Umbilical cord (tissue), 2 donors: ENCODE data around the gene LSP1. TPM values are rescaled to one million over a fixed set of nuclear protein-coding genes. Genes with fewer than 3 reads are reported as not detected.
A peak's percentile ranks its signal among the peaks of the same experiment; 100 is the strongest.

Experiments used
- DNase-seq: peaks from one replicate; pipeline ENCODE4 v3.0.0-alpha.2; 2015; ENCODE audit warnings: low spot score
- total RNA-seq: library from RNA; depleted of rRNA; stranded (reverse); fragments of >200 nt; gene quantifications from one replicate; pipeline ENCODE4 v1.2.3, GENCODE V29; 2014; ENCODE audit warnings: low replicate concordance; ENCODE audit not compliant: insufficient read depth

The LSP1 gene
- total RNA-seq, 1 donor from 2014 or later = 85.5 TPM

- peak; percentile 92 for DNase-seq
These were observed 15.5 kb upstream of the LSP1 start for GRCh38 chr11:1837171-1838076.

GRCh38 chr11:1838077-1838425 is 14.8 kb upstream of the LSP1 start:
- no peak for DNase-seq

- DNase-seq = no peak
These were observed 14.3 kb upstream of the LSP1 start, which contains the start of gene TNNI2 for GRCh38 chr11:1838426-1839144. Gene TNNI2 (plus strand): TSS chr11:1838981. CDS start chr11:1839697, 716 bp downstream.

DNA sequence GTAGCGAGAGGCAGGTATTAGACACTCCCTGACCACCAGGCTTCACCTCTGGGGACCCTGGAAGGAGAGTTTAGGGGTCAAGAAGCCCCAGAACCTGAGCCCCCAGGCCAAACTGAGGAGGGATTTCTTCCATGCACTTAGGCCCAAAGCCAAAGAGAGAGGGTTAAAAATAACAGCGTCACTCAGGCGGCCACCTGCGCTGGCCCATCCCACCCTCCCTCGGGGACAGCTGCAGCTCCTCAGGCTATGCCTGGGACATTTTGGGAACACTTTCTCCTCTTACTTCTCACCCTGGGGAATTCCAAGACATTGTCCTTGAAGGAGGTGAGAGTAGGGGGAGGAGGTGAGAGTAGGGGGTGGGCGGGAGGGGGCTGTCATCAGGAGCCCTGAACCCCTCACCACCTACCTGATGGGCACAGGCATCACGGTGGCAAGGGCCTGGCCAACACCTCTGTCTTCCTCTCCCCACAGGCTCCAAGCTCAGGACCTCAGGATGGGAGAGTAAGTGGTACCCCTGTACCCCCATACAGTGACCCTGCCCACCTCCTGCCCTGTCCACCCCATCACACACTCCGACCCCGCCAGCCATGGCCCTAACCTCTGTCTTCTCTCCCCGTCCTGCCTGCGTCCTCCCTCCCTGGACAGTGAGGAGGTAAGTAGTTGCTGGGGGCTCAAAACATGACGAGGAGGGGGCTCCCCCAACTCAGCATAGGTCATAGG is 13.5 kb upstream of the LSP1 start:
- DNase-seq = no peak

DNA sequence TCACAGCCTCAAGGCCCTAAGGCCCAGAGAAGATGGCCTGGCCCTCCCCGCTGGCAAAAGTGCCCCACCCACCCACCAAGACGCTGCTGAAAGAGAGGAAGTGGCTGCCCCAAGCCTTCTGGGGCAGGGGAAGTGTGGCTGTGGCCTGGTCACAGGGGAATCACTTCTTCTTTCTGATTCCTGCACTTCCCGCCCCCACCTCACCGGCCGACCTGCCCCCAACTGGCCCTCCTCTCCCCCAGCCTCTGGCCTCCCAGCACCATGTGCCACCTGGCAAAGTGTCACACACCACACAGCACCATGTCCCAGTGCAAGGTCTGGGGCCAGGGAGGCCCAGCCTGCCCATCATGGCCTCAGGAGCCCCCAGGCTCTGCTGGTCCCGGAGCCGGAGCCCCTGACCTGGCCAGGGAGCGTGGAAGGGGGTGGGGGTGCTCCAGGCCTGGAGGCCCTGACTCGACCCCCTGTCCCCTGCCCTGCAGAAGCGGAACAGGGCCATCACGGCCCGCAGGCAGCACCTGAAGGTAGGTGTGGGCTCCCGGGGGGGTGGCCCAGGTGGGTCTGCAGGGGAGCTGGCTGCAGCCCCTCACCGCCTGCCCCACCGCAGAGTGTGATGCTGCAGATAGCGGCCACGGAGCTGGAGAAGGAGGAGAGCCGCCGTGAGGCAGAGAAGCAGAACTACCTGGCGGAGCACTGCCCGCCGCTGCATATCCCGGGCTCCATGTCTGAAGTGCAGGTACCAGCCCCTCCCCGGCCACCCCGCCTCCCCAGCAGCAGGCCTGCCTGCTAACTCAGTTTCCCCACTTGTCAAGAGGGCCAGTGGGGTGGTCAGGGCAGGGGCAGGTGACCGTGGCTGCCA is 12.7 kb upstream of the LSP1 start:
- DNase-seq = peak; percentile 44

DNA sequence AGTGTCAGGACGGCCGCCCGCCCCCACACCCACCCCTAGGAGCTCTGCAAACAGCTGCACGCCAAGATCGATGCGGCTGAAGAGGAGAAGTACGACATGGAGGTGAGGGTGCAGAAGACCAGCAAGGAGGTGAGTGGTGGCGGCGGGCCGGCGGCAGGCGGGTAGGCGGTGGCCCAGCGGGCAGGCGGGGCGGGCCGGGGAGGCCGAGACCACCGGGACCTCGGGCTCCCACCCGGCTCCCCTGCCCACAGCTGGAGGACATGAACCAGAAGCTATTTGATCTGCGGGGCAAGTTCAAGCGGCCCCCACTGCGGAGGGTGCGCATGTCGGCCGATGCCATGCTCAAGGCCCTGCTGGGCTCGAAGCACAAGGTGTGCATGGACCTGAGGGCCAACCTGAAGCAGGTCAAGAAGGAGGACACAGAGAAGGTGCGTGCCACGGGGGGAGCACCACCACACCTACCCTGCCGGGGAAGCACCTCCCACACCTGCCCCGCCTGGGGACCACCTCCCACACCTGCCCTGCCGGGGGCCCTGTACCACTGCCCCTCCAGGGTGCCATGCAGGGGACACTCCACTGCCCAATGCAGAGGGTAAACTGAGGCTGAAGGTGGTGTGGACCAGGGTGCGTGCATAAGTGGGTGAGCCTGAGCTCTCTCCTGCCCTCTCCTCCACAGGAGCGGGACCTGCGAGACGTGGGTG is 12.0 kb upstream of the LSP1 start:
- DNase-seq = no peak

- no peak for DNase-seq
These were observed 11.3 kb upstream of the LSP1 start for GRCh38 chr11:1841511-1842148.

GRCh38 chr11:1842149-1843097 is 10.5 kb upstream of the LSP1 start:
- DNase-seq = no peak

GRCh38 chr11:1843098-1843473 is 9.8 kb upstream of the LSP1 start:
- no peak for DNase-seq

GRCh38 chr11:1843796-1844195 is 9.1 kb upstream of the LSP1 start:
- no peak for DNase-seq

GRCh38 chr11:1844221-1845094 is 8.4 kb upstream of the LSP1 start:
- DNase-seq = peak; percentile 69

DNA sequence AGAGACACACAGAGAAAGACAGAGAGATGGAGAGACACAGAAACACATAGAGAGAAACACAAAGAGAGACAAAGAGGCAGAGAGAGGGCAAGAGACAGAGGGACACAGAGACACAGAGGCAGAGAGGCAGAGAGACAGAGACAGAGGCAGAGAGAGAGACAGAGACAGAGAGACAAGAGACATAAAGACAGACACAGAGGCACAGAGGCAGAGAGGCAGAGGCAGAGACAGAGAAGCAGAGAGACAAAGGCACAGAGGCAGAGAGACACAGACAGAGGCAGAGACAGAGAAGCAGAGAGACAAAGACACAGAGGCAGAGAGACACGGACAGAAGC is 7.8 kb upstream of the LSP1 start:
- DNase-seq = no peak

DNA sequence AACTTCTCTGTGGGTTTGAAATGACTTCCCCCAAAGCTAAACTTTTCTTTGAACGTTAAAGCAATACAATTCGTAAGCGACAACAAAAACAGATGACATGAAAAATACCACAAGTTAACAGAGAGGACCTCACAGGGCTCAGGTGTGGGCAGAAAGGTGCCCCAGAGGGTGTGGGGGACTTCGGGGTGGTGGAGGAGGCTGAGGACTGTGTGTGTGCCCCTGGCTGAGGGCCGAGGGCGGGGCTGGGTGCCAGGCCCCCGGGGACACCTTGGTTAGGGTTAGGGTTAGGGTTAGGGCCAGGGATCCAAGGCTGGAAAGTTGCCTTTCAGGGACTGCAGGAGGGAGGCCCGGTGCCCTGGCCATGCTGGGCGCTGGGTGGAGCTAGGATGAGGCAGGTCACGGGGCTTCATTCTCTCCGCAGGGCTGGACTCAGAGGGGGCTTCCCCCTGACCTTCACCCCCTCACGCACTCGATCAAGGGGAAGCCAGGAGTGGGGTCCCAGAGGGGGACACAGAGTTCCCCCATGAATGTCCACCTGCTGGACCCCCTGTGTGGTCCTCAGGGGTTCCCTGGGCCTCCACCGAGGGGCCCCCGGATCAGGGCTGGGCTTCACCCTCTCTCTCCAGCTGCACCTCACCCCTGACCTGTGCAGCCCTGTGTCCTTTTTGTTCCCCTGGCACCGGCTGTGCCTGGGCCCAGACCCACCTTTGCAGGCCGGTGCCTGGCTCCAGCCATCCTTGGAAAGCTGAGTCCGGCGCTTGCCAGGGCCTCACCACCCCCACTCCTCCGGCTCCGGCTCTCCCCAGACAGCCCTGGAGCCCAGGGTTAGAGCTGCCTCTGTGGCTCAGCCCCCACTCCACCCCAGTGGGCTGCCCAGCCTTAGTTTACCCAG is 7.1 kb upstream of the LSP1 start:
- DNase-seq = no peak

- no peak for DNase-seq
These were observed 6.4 kb upstream of the LSP1 start for GRCh38 chr11:1846453-1846932.

- no peak for DNase-seq
These were observed 5.7 kb upstream of the LSP1 start for GRCh38 chr11:1847006-1847735.

DNA sequence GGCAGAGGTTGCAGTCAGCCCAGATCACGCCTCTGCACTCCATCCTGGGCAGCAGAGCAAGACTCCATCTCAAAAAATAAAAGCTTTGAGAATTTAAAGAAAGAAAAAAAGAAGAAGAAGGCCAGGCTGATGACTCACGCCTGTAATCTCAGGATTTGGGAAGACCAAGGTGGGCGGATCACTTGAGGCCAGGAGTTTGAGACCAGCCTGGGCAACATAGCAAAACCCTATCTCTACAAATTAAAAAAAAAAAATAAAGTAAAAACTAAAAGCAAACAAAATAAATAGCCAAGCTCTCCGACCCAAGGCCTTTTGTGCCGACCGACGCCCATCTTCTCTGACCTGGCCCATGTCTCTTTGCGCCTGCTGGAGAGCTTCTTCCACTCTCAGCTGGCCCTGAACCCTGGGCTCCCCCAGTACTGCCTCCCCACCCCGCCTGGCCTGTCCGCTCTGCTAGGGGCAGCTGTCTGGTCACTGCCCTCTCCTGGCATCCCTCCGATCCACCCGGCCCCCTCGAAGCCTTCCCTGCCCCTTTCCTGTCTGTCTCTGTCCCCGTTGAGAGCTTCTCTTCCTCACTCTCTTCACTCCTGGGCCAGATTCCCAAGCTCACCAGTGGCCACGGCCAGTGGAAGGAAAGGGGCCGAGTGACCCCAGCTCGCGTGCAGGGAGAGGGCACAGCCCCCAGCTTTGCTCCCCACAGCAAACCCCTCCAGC is 4.8 kb upstream of the LSP1 start:
- peak; percentile 83 for DNase-seq
